Measurements from ENCODE around the gene THBD. TPM values are rescaled to one million over a fixed set of nuclear protein-coding genes. Genes with fewer than 3 reads are reported as not detected.
"Not testable (repeated sequence)": the region's sequence is repeated elsewhere in the genome, so short reads cannot be mapped to it uniquely, and the experiment has no call there.

The THBD gene
- total RNA-seq, 1 experiment from 2014 or later = 3.1 TPM

- no peak for TF ChIP-seq EZH2 (IDR thresholded peaks at IDR 0.05; ENCODE audit: low read length, unreplicated experiment)
- no peak for TF ChIP-seq EZH2phosphoT487 (IDR thresholded peaks at IDR 0.05; ENCODE audit: borderline replicate concordance, low read length)
- TF ChIP-seq, protein P1, sequence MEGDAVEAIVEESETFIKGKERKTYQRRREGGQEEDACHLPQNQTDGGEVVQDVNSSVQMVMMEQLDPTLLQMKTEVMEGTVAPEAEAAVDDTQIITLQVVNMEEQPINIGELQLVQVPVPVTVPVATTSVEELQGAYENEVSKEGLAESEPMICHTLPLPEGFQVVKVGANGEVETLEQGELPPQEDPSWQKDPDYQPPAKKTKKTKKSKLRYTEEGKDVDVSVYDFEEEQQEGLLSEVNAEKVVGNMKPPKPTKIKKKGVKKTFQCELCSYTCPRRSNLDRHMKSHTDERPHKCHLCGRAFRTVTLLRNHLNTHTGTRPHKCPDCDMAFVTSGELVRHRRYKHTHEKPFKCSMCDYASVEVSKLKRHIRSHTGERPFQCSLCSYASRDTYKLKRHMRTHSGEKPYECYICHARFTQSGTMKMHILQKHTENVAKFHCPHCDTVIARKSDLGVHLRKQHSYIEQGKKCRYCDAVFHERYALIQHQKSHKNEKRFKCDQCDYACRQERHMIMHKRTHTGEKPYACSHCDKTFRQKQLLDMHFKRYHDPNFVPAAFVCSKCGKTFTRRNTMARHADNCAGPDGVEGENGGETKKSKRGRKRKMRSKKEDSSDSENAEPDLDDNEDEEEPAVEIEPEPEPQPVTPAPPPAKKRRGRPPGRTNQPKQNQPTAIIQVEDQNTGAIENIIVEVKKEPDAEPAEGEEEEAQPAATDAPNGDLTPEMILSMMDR (conservative IDR thresholded peaks at IDR 0.05; ENCODE audit: low read depth, low read length) = no peak
- Histone ChIP-seq H3K9me2 (replicated peaks; ENCODE audit: low read length) (no peaks in the 10 kb centered on the region), H3K4me2 (ENCODE audit: low read length) (no peak overlapping the region), H3K36me3 (ENCODE audit: low read depth, low read length) (no peaks in the 10 kb centered on the region), H4K20me1 (ENCODE audit: low read length) (no peaks in the 10 kb centered on the region), H3K27me3 (ENCODE audit: low read length) (no peaks in the 10 kb centered on the region), H3F3A (ENCODE audit: low read length, unreplicated experiment) (no peaks in the 10 kb centered on the region), H3K27ac (ENCODE audit: low read length) (no peak overlapping the region), H3K79me2 (ENCODE audit: low read length) (no peaks in the 10 kb centered on the region), H3K9ac (ENCODE audit: low read length) (no peak overlapping the region), H3K9me3 (ENCODE audit: low read length) (no peaks in the 10 kb centered on the region), H3K4me3 (ENCODE audit: low read length) (no peak overlapping the region), H3K4me1 (ENCODE audit: insufficient read depth, low read length) (0 out of 2 replicates have a peak, but pooled peaks cover 10% of the 10 kb centered on the region), H2AFZ (ENCODE audit: low read length) (no peak overlapping the region)
- DNase-seq (no peak), ATAC-seq (no peak)
- BruUV-seq (replicated peaks) = no TSS peak
- intact Hi-C loops (cut with micrococcal nuclease) = no loop called here
- ChIA-PET POLR2A (ENCODE audit: unreplicated experiment) (no interaction called here), CTCF (no interaction called here)
These were observed 21.8 kb downstream of the THBD start for GRCh38 chr20:23027721-23028120.

DNA sequence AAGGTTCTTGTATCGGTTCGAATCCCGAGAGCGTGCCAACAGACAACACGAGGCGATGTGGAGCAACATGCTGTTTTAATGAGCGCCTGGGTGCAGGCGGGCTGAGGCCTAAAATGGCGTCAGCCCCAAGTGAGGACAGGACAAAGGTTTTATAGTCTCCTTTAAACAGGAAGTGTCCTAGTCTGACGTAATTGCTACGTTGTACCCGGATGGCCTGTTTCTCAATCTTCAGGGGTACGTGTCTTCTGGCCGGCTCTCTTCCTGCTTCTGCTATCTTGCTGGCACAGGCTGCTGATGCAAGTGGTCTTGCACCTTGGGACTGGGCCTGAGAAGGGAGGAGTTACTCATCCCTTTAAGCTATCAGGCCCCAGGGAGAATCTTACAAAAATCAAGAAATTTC is 24.0 kb downstream of the THBD start:
- H4K20me1 ChIP-seq (ENCODE audit: low read length); CTCF ChIA-PET; intact Hi-C loops (cut with micrococcal nuclease); H3F3A ChIP-seq (ENCODE audit: low read length, unreplicated experiment); DNase-seq; POLR2A ChIA-PET (ENCODE audit: unreplicated experiment); H3K4me2 ChIP-seq (ENCODE audit: low read length); H3K27ac ChIP-seq (ENCODE audit: low read length); H3K27me3 ChIP-seq (ENCODE audit: low read length); H3K79me2 ChIP-seq (ENCODE audit: low read length); H3K9ac ChIP-seq (ENCODE audit: low read length); H3K4me3 ChIP-seq (ENCODE audit: low read length); ATAC-seq; H3K9me3 ChIP-seq (ENCODE audit: low read length); H3K9me2 ChIP-seq (replicated peaks; ENCODE audit: low read length); H3K36me3 ChIP-seq (ENCODE audit: low read depth, low read length); H2AFZ ChIP-seq (ENCODE audit: low read length); BruUV-seq (replicated peaks): not testable (repeated sequence)
- 0 out of 2 replicates have a peak, but pooled peaks cover 12% of the 10 kb centered on the region for H3K4me1 ChIP-seq (ENCODE audit: insufficient read depth, low read length)

- TF ChIP-seq, protein P1 (conservative IDR thresholded peaks at IDR 0.05; ENCODE audit: low read depth, low read length) = no peak
- TF ChIP-seq EZH2phosphoT487 (IDR thresholded peaks at IDR 0.05; ENCODE audit: borderline replicate concordance, low read length) (no peak), EZH2 (IDR thresholded peaks at IDR 0.05; ENCODE audit: low read length, unreplicated experiment) (no peak)
- H4K20me1 ChIP-seq (ENCODE audit: low read length) = no peaks in the 10 kb centered on the region
- H3K4me2 ChIP-seq (ENCODE audit: low read length) = no peak overlapping the region
- 0 out of 2 replicates have a peak, but pooled peaks cover 12% of the 10 kb centered on the region for H3K4me1 ChIP-seq (ENCODE audit: insufficient read depth, low read length)
- H3K27me3 ChIP-seq (ENCODE audit: low read length) = no peaks in the 10 kb centered on the region
- H3K9me2 ChIP-seq (replicated peaks; ENCODE audit: low read length) = no peaks in the 10 kb centered on the region
- no peaks in the 10 kb centered on the region for H3K79me2 ChIP-seq (ENCODE audit: low read length)
- intact Hi-C loops (cut with micrococcal nuclease) = no loop called here
- no TSS peak for BruUV-seq (replicated peaks)
- H3K9me3 ChIP-seq (ENCODE audit: low read length) = no peaks in the 10 kb centered on the region
- ATAC-seq = no peak
- H3K9ac ChIP-seq (ENCODE audit: low read length) = no peak overlapping the region
- ChIA-PET POLR2A (ENCODE audit: unreplicated experiment) (no interaction called here), CTCF (no interaction called here)
- no peaks in the 10 kb centered on the region for H3K36me3 ChIP-seq (ENCODE audit: low read depth, low read length)
- no peak for DNase-seq
- H2AFZ ChIP-seq (ENCODE audit: low read length) = no peak overlapping the region
- H3K27ac ChIP-seq (ENCODE audit: low read length) = no peak overlapping the region
- H3K4me3 ChIP-seq (ENCODE audit: low read length) = no peak overlapping the region
- no peaks in the 10 kb centered on the region for H3F3A ChIP-seq (ENCODE audit: low read length, unreplicated experiment)
These were observed 24.8 kb downstream of the THBD start for GRCh38 chr20:23024701-23025100.
